Measurements from ENCODE around the gene COL6A1. TPM values are rescaled to one million over a fixed set of nuclear protein-coding genes. Genes with fewer than 3 reads are reported as not detected.

Gene COL6A1
- total and polyA plus RNA-seq, 12 donors = 71.9 to 388 (median 143) TPM

DNA sequence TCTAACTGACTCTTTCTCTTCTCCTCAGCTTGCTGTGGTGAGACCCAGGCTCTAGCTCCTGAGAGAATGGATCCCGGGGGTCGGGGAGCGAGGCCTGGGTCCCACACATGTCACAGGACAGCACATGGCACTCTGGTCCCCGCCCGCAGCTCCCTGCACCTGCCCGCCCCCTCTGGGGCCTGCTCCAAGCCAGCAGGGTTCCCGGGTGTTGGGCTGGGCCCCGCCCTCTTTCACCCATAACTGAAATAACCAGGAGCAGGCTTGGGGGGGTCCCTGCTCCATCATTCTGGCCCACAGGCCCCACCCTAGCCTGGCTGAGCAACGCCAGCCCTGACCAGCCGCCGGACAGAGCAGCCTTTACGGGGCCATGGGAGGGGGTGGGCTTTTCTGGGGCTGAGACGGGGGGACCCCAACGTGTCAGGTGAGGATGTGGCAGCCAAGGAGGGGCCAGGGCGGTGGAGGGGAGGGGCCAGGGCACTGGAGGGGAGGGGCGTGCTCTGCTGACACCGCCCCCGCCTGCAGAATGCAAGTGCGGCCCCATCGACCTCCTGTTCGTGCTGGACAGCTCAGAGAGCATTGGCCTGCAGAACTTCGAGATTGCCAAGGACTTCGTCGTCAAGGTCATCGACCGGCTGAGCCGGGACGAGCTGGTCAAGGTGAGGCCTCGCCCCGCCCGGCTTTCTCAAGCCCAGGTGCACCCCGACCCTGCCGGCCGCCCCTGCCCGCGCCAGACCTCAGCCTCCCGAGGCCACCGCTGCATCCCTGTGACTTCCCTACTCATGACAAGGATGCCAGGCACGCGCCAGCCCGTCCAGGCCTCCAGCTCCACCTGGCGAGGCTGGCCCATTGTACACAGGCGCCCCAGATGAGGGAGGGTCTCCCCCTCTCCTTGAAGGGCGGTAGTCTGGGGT, 19.4 kb downstream of the COL6A1 start:
- no peaks in the 10 kb centered on the region for H3K27me3 ChIP-seq

DNA sequence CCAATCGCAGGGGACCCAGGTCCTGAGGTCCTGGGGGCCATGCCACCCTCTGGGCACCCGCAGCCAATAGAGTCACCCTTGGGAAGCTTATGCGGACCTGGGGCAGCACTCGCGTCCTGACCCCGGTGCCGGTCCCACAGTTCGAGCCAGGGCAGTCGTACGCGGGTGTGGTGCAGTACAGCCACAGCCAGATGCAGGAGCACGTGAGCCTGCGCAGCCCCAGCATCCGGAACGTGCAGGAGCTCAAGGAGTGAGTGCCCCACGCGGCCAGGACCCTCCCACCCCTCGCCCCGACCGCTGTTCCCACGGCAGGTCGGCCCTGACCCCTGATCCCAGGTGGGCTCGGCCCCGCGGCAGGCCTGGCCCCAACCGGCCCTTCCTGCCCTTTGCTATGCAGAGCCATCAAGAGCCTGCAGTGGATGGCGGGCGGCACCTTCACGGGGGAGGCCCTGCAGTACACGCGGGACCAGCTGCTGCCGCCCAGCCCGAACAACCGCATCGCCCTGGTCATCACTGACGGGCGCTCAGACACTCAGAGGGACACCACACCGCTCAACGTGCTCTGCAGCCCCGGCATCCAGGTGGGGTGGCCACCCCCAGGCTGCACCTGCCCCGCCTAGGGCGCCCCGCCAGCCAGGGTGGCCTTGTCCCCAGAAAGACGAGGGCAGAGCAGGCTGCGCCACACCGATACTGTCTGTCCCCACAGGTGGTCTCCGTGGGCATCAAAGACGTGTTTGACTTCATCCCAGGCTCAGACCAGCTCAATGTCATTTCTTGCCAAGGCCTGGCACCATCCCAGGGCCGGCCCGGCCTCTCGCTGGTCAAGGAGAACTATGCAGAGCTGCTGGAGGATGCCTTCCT, 20.5 kb downstream of the COL6A1 start:
- Histone ChIP-seq H3K27ac (no peak overlapping the region), H3K4me3 (no peak overlapping the region), H3K4me1 (no peaks in the 10 kb centered on the region), H3K27me3 (no peaks in the 10 kb centered on the region), H3K9me3 (peaks cover 0 to 5% (median 0%) of the 10 kb centered on the region in 11 donors), H3K36me3 (peaks cover 0 to 78% (median 46%) of the 10 kb centered on the region in 9 donors)
- ATAC-seq = peak in 1 of 8 donors; percentile 5
- peak; percentile 6 to 15 for DNase-seq
- no peak for TF ChIP-seq CTCF (IDR thresholded peaks at IDR 0.05)
- intact Hi-C loops (cut with DNase I) = loop anchor here in 1 of 10 donors (2.0 kb wide), 1 partner anchor 49 kb away; no protein-coding TSS in a partner anchor
- 93 to 96% methylated on average over 51 of the region's 51 CpGs for WGBS, 2 donors

More for the DNA sequence above, 19.4 kb downstream of the COL6A1 start:
- no peak for TF ChIP-seq CTCF (IDR thresholded peaks at IDR 0.05)
- Histone ChIP-seq H3K9me3 (peaks cover 0 to 4% (median 0%) of the 10 kb centered on the region in 11 donors), H3K27ac (no peak overlapping the region), H3K36me3 (peaks cover 0 to 88% (median 53%) of the 10 kb centered on the region in 9 donors), H3K4me1 (no peaks in the 10 kb centered on the region), H3K4me3 (no peak overlapping the region)
- intact Hi-C loops (cut with DNase I) = no loop called here
- 80 to 83% methylated on average over 44 of the region's 44 CpGs for whole genome bisulfite sequencing, 2 donors
- DNase-seq = peak; percentile 4 to 16
- peak in 2 of 8 donors; percentile 1 to 4 for ATAC-seq

GRCh38 chr21:46002841-46003574, 21.4 kb downstream of the COL6A1 start:
- Histone ChIP-seq H3K4me3 (no peak overlapping the region), H3K4me1 (no peaks in the 10 kb centered on the region), H3K27me3 (no peaks in the 10 kb centered on the region), H3K27ac (no peak overlapping the region), H3K36me3 (peaks cover 0 to 68% (median 38%) of the 10 kb centered on the region in 9 donors), H3K9me3 (peaks cover 0 to 15% (median 0%) of the 10 kb centered on the region in 11 donors)
- no peak for TF ChIP-seq CTCF (IDR thresholded peaks at IDR 0.05)
- 92 to 95% methylated on average over 53 of the region's 54 CpGs for WGBS, 2 donors
- peak in 1 of 2 donors; percentile 23 for DNase-seq
- intact Hi-C loops (cut with DNase I) = loop anchor here in 1 of 10 donors (2.0 kb wide), 1 partner anchor 48 kb away; no protein-coding TSS in a partner anchor
- no peak for ATAC-seq

Measured in heart right ventricle (tissue), 16 donors.